SK-N-SH (cell line): ENCODE results near the gene HHATL.

Experiments used
- EZH2phosphoT487 ChIP-seq: fragments of 200-600 bp; sonication (generic); IDR thresholded peaks from 2 replicates; pipeline ENCODE4 v1.6.1; 2017; ENCODE audit warnings: low read depth, mixed run types, mild to moderate bottlenecking, antibody characterized with exemption, moderate library complexity, borderline replicate concordance
- IRF3 ChIP-seq: fragments of 150-350 bp; IDR thresholded peaks from 2 replicates; pipeline ENCODE4 v1.6.1; 2016; ENCODE audit warnings: mild to moderate bottlenecking, low read depth, low read length
- MXI1 ChIP-seq: IDR thresholded peaks from 2 replicates; pipeline ENCODE4 v1.6.1; 2012; ENCODE audit warnings: mild to moderate bottlenecking, low read depth, low read length, improper control_type of control experiment
- POLR2AphosphoS5 ChIP-seq: IDR thresholded peaks from 2 replicates; pipeline ENCODE4 v1.6.1; 2012; ENCODE audit warnings: low read depth, low read length
- SIN3A ChIP-seq: IDR thresholded peaks from 2 replicates; pipeline ENCODE4 v1.6.1; 2012; ENCODE audit warnings: low read depth, mild to moderate bottlenecking, low read length, moderate library complexity, borderline replicate concordance
- SMC3 ChIP-seq: IDR thresholded peaks from 2 replicates; pipeline ENCODE4 v1.6.1; 2012; ENCODE audit warnings: low read depth, low read length, improper control_type of control experiment
- TAF1 ChIP-seq: IDR thresholded peaks from 2 replicates; pipeline ENCODE4 v1.6.1; 2012; ENCODE audit warnings: low read depth, mild to moderate bottlenecking, low read length, moderate library complexity, borderline replicate concordance
- YY1 ChIP-seq: IDR thresholded peaks from 2 replicates; pipeline ENCODE4 v1.4.0; 2012; ENCODE audit warnings: low read depth, mild to moderate bottlenecking
- ZBTB33 ChIP-seq: IDR thresholded peaks from 2 replicates; pipeline ENCODE4 v1.4.0; 2012; ENCODE audit warnings: low read depth, borderline replicate concordance
- TF ChIP-seq, protein P1 (sequence below): fragments of 200-600 bp; sonication (generic); IDR thresholded peaks from 2 replicates; pipeline ENCODE4 v1.6.1; 2017; ENCODE audit warnings: antibody characterized with exemption, mild to moderate bottlenecking, moderate library complexity
- TF ChIP-seq, protein P2 (sequence below): IDR thresholded peaks from 2 replicates; pipeline ENCODE4 v1.4.0; 2012; ENCODE audit warnings: low read depth

DNA sequence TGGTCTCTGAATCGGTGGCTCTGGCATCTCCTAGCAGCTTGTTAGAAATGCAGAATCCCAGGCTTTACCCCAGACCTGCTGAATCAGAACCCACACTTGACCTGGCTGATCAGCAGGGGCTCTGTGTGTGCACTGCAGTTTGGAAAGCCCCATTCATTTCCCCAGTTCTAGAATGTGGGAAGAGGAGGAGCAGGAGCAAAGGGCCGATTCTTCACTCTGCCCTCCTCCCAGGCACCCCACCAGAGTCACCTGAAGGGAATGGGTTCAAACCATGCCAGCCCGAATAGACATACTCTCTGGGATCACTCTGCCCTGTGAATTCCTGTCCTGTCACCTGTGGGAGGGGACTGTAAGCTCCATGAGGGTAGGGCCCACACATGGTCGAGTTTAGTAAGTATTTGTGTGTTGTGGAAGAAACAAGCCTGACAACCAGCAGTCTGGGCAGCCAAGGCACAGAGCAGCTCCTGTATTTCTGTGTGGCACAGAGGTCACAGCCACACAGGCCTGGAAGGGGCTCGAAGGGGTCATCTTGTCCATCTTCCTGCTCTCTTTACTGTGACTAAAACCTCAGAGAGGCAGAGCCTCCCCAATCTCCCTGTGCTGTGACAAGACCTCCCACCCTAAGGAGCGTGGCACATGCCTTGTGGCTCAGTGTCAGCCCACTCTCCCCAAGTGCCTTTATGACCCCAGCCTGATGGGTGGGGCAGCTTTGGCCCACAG, 29.0 kb upstream of the HHATL start:
- TF ChIP-seq TAF1 (no peak), EZH2phosphoT487 (no peak), SIN3A (no peak), POLR2AphosphoS5 (no peak), ZBTB33 (no peak), SMC3 (no peak), IRF3 (no peak), MXI1 (no peak), YY1 (no peak)
- TF ChIP-seq, protein P1, sequence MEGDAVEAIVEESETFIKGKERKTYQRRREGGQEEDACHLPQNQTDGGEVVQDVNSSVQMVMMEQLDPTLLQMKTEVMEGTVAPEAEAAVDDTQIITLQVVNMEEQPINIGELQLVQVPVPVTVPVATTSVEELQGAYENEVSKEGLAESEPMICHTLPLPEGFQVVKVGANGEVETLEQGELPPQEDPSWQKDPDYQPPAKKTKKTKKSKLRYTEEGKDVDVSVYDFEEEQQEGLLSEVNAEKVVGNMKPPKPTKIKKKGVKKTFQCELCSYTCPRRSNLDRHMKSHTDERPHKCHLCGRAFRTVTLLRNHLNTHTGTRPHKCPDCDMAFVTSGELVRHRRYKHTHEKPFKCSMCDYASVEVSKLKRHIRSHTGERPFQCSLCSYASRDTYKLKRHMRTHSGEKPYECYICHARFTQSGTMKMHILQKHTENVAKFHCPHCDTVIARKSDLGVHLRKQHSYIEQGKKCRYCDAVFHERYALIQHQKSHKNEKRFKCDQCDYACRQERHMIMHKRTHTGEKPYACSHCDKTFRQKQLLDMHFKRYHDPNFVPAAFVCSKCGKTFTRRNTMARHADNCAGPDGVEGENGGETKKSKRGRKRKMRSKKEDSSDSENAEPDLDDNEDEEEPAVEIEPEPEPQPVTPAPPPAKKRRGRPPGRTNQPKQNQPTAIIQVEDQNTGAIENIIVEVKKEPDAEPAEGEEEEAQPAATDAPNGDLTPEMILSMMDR, result no peak
- TF ChIP-seq, protein P2, sequence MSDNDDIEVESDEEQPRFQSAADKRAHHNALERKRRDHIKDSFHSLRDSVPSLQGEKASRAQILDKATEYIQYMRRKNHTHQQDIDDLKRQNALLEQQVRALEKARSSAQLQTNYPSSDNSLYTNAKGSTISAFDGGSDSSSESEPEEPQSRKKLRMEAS, result no peak
